RWPE1 (cell line): ENCODE measurements around the gene FLRT1.
A peak's percentile ranks its signal among the peaks of the same experiment; 100 is the strongest.
"Not testable (repeated sequence)": the region's sequence is repeated elsewhere in the genome, so short reads cannot be mapped to it uniquely, and the experiment has no call there.

Experiments
- CTCF ChIA-PET: fragments of 350-600 bp; sonication (Branson Sonifier 250); formaldehyde crosslinking; extraction: SDS; loops from one replicate; lab custom pipeline; 2021; lab: Yijun Ruan, JAX
- POLR2A ChIA-PET: fragments of 400-600 bp; formaldehyde crosslinking; extraction: SDS; loops from one replicate; lab custom pipeline; 2020; ENCODE audit warnings: antibody characterized with exemption; ENCODE audit not compliant: low non-redundant PET; lab: Yijun Ruan, JAX
- DNase-seq: peaks from one replicate; pipeline ENCODE4 v3.0.0; 2012; ENCODE audit warnings: low spot score
- H3K27ac ChIP-seq: fragments of 450-650 bp; 2 replicates; pipeline ENCODE4 v1.5.1; 2017
- TF ChIP-seq, protein P1 (sequence below): fragments of 450-650 bp; conservative IDR thresholded peaks from 2 replicates; pipeline ENCODE4 v1.5.1; 2017; ENCODE audit warnings: low read depth, mild to moderate bottlenecking

Gene FLRT1

DNA sequence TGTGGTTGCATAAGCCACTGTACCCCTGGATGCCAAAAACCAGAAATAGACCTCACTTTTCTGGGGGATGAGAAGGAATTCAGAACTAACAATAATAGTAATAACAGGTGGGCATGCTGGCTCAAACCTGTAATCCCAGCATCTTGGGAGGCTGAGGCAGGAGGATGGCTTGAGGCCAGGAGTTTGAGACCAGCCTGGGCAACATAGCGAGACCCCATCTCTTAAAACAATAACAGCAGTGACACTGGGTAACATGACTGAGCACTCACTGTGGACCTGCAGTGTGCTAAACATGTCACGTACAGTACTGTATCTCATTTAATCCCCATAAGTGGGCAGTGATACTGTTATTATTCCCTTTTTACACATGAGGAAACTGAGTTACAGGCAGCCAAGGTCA is 10.0 kb downstream of the FLRT1 start:
- TF ChIP-seq, protein P1, sequence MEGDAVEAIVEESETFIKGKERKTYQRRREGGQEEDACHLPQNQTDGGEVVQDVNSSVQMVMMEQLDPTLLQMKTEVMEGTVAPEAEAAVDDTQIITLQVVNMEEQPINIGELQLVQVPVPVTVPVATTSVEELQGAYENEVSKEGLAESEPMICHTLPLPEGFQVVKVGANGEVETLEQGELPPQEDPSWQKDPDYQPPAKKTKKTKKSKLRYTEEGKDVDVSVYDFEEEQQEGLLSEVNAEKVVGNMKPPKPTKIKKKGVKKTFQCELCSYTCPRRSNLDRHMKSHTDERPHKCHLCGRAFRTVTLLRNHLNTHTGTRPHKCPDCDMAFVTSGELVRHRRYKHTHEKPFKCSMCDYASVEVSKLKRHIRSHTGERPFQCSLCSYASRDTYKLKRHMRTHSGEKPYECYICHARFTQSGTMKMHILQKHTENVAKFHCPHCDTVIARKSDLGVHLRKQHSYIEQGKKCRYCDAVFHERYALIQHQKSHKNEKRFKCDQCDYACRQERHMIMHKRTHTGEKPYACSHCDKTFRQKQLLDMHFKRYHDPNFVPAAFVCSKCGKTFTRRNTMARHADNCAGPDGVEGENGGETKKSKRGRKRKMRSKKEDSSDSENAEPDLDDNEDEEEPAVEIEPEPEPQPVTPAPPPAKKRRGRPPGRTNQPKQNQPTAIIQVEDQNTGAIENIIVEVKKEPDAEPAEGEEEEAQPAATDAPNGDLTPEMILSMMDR, result no peak
- ChIA-PET CTCF (interaction anchor here (0.7 kb wide), 1 partner anchor 140 kb away, joined by 4 read pairs; no protein-coding TSS in a partner anchor), POLR2A (no interaction called here)
- DNase-seq, result no peak
- H3K27ac ChIP-seq, result no peak overlapping the region

DNA sequence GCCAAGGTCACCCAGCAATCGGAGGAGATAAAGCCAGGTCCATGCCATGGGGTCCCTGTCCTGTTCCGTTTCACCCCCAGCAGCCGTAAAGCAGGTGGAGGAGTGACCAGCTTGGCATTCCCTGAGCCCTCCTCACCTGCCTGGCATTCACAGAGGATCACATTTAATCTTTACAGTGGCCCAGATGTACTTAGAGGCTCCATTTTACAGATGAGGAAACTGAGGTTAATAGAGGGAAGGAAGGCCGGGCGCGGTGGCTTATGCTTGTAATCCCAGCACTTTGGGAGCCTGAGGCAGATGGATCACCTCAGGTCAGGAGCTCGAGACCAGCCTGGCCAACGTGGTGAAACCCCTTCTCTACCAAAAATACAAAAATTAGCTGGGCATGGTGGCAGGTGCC is 11.6 kb downstream of the FLRT1 start:
- POLR2A ChIA-PET, DNase-seq, H3K27ac ChIP-seq, CTCF ChIA-PET: not testable (repeated sequence)

DNA sequence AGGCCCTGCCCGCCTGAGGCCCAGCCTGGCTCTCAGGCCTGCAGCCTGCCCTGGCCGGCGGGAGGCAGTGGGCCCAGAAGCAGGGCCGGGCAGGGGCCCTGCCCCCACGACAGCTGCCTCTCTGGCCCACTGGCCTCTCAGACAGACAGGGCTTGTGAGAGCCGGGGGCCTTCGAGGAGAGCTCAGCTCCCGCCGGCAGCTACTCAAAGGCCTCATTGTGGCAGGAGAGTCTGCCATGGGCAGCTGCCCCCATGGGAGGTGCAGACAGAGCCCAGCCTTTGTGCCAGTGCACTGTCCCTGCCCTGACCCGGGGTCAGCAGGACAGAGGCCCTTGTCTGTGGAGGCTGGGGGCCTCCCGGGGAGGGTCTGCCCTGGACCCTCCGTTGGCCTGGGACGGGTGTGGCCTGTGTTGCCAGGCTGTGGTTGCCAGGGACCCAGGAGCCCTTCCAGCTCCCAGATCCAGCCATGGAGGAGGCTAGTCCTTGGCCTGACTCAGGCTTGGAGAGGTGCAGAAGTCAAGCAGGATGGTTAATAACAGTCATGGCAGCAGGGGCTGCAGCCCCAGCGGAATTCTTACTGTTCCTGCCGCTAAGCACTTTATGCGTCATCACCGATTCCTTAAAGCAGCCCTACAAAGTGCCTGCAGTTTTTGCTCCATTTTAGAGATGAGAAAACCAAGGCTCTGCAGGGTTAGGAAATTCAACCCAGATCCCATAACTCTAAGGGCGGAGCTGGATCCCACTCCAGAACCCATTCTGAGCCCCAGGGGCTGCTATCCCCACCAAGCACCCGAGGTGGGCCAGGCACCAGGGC is 12.5 kb downstream of the FLRT1 start:
- DNase-seq, result no peak
- POLR2A ChIA-PET, result no interaction called here
- CTCF ChIA-PET, result interaction anchor here (0.6 kb wide), 1 partner anchor 48 kb away, joined by 4 read pairs; no protein-coding TSS in a partner anchor

DNA sequence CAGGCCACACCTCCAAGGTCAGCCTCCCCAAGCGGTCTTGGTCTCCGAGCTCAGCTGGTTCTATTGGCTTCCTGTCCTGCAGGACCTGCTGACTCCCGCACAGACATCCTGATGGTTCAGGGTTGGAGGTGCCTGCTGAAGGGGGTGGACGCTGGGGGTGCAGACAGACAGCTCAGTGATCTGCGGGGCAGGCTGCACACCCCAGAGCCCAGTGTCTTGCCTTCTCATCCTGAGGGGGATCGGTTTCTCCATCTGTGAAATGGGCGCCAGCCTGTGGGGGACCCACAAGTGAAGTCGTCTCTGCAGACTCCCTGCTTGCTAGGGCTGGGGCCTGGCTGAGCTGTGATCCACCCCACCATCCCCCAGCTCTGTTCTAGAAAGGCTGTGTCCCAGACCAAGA is 13.8 kb downstream of the FLRT1 start:
- ChIA-PET POLR2A (interaction anchor here (0.5 kb wide), 1 partner anchor 44 kb away, joined by 11 read pairs; no protein-coding TSS in a partner anchor), CTCF (no interaction called here)
- DNase-seq, result no peak
- TF ChIP-seq, protein P1, result no peak
- H3K27ac ChIP-seq, result no peak overlapping the region

More for the DNA sequence above, 12.5 kb downstream of the FLRT1 start:
- no peak overlapping the region for H3K27ac ChIP-seq
- TF ChIP-seq, protein P1, result no peak

DNA sequence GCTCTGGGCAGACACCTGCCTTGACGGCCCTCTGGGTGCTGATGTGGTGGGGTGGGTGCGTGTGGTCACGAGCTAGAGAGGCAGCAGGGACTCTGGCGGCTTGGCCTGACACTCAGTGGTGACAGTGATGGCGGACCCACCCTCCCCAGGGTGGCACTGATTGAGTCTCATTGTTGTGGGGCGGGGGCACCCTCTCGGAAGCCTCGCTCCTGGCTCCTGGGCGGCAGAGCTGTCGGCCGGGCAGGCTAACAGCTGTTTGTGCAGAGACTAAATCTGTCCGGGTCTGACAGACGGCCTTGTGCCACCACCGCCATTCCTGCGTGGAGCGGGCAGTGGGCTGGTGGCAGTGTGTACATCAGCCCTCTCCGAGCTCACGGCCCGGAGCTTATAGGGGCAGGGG is 15.6 kb downstream of the FLRT1 start:
- no peak overlapping the region for H3K27ac ChIP-seq
- TF ChIP-seq, protein P1, result no peak
- ChIA-PET CTCF (interaction anchor here (0.7 kb wide), 1 partner anchor 1298 kb away, joined by 4 read pairs; the partner anchor contains the start of gene ZBTB3), POLR2A (no interaction called here)
- DNase-seq, result no peak

DNA sequence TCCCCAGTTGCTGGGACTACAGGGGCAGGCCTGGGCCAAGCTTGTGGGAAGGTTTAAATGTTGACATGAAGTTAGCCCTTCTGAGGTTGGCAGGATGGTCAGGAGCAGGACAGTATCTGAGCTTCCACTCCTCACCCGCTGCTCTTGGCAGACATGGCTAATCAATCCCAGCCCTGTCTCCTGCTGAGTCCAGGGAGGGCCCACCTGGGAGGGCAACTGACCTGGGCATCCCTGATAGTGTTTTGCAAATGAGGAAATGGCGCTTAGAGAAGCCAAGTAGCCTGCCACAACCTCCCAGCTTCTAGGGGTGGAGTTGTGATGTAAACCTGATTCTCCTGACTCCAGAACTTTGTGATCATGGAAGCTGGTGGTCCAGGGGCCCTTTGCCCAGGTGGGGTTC is 16.7 kb downstream of the FLRT1 start:
- peak overlapping the region; percentile 6; the same call in 1 of the 2 replicates for H3K27ac ChIP-seq
- TF ChIP-seq, protein P1, result no peak
- ChIA-PET CTCF (interaction anchor here (0.6 kb wide), 1 partner anchor 65 kb away, joined by 3 read pairs; no protein-coding TSS in a partner anchor), POLR2A (no interaction called here)
- no peak for DNase-seq
